GM12878 (cell line): Measurements from ENCODE around the gene STK4. TPM values are rescaled to one million over a fixed set of nuclear protein-coding genes. Genes with fewer than 3 reads are reported as not detected.

Experiments
- ATAC-seq: fragments of 200-7000 bp; cut with Tn5 transposase; 3 replicates; pipeline ENCODE4 v1.9.1; 2020; ENCODE audit warnings: mild to moderate bottlenecking, moderate library complexity
- BruUV-seq: library from RNA; stranded (reverse); fragments of 400-500 nt; replicated peaks from 2 replicates; lab custom pipeline; 2021; lab: Mats Ljungman, UMichigan
- CTCF ChIA-PET: fragments of 300-600 bp; sonication (Branson Sonifier 250); formaldehyde crosslinking; extraction: SDS; loops from one replicate; lab custom pipeline; 2021; ENCODE audit warnings: inconsistent platforms; lab: Yijun Ruan, JAX
- POLR2A ChIA-PET: fragments of 350-600 bp; formaldehyde crosslinking; extraction: SDS; loops from one replicate; lab custom pipeline; 2021; ENCODE audit warnings: inconsistent platforms; lab: Charles Lee
- RAD21 ChIA-PET: fragments of 300-600 bp; sonication (Branson Sonifier 250); formaldehyde crosslinking; loops from one replicate; lab custom pipeline; 2023; ENCODE audit warnings: antibody characterized with exemption; ENCODE audit not compliant: unreplicated experiment; lab: Charles Lee
- SMC1A ChIA-PET: fragments of 300-600 bp; sonication (Branson Sonifier 250); formaldehyde crosslinking; loops from one replicate; lab custom pipeline; 2023; ENCODE audit not compliant: unreplicated experiment, uncharacterized antibody; lab: Charles Lee
- DNase-seq: peaks from one replicate; pipeline ENCODE4 v3.0.0-alpha.2; 2011; ENCODE audit warnings: low read depth, low spot score
- FAIRE-seq: peaks from 3 replicates; lab custom pipeline; 2011; peaks lifted over from hg19 to GRCh38; lab: Jason Lieb, UNC
- H2AFZ ChIP-seq: 2 replicates; pipeline ENCODE4 v1.6.0; 2011; ENCODE audit warnings: low read depth, low read length, control low read depth; ENCODE audit not compliant: control insufficient read depth
- H3K27ac ChIP-seq: 2 replicates; pipeline ENCODE4 v1.5.1; 2011; ENCODE audit warnings: control low read depth; ENCODE audit not compliant: control insufficient read depth, insufficient read depth
- H3K27me3 ChIP-seq, 2 experiments: replicated peaks in 1 of 2; 2 replicates each; pipeline versions ENCODE4 v1.6.0 to v1.6.1; 2011; ENCODE audit warnings: low read length in 1 of 2; ENCODE audit not compliant: control insufficient read depth in 2 of 2, insufficient read depth in 2 of 2
- H3K36me3 ChIP-seq, 2 experiments: 2 replicates each; pipeline ENCODE4 v1.5.1; 2011; ENCODE audit warnings: low read length in 1 of 2; ENCODE audit not compliant: control insufficient read depth in 2 of 2, insufficient read depth in 2 of 2
- H3K4me1 ChIP-seq: 2 replicates; pipeline ENCODE4 v1.6.1; 2011; ENCODE audit warnings: mild to moderate bottlenecking, low read length, moderate library complexity, mixed read lengths; ENCODE audit not compliant: control insufficient read depth, insufficient read depth
- H3K4me2 ChIP-seq: 2 replicates; pipeline ENCODE4 v1.6.0; 2011; ENCODE audit warnings: control low read depth; ENCODE audit not compliant: control insufficient read depth, insufficient read depth
- H3K4me3 ChIP-seq: fragments of 200-600 bp; sonication (generic); 2 replicates; pipeline ENCODE4 v1.5.1; 2016
- H3K79me2 ChIP-seq: 2 replicates; pipeline ENCODE4 v1.6.0; 2011; ENCODE audit warnings: low read length; ENCODE audit not compliant: control insufficient read depth, insufficient read depth
- H3K9ac ChIP-seq: 2 replicates; pipeline ENCODE4 v1.8.0; 2011; ENCODE audit warnings: low read length, control low read depth, mixed read lengths; ENCODE audit not compliant: control insufficient read depth, insufficient read depth
- H3K9me3 ChIP-seq: replicated peaks from 3 replicates; pipeline ENCODE4 v1.5.1; 2011; ENCODE audit warnings: mild to moderate bottlenecking, low read length; ENCODE audit not compliant: control insufficient read depth, insufficient read depth
- H4K20me1 ChIP-seq: 2 replicates; pipeline ENCODE4 v1.6.0; 2011; ENCODE audit not compliant: control insufficient read depth, insufficient read depth
- BCL11A ChIP-seq: IDR thresholded peaks from 2 replicates; pipeline ENCODE4 v1.6.1; 2011; ENCODE audit warnings: low read depth, low read length
- CTCF ChIP-seq, 3 experiments: IDR thresholded peaks in 2 of 3; conservative IDR thresholded peaks in 1 of 3; 2 replicates each; pipeline ENCODE4 v1.5.1; 2011; ENCODE audit warnings: low read depth in 3 of 3, low read length in 3 of 3, mild to moderate bottlenecking in 3 of 3, control low read depth in 2 of 3, moderate library complexity in 2 of 3, inconsistent platforms in 1 of 3, mixed read lengths in 1 of 3; ENCODE audit not compliant: control insufficient read depth in 2 of 3, insufficient read depth in 1 of 3; ENCODE audit errors: extremely low read depth in 1 of 3
- EZH2 ChIP-seq: IDR thresholded peaks from 2 replicates; pipeline ENCODE4 v1.6.1; 2012; ENCODE audit warnings: low read depth, mild to moderate bottlenecking, control low read depth, inconsistent platforms, low read length, borderline replicate concordance; ENCODE audit not compliant: control insufficient read depth
- GATAD2B ChIP-seq: fragments of 450-650 bp; conservative IDR thresholded peaks from 2 replicates; pipeline ENCODE4 v1.6.1; 2017; ENCODE audit warnings: low read depth, mild to moderate bottlenecking, moderate library complexity
- RAD21 ChIP-seq: IDR thresholded peaks from 2 replicates; pipeline ENCODE4 v1.6.1; 2011; ENCODE audit warnings: mild to moderate bottlenecking, low read depth, low read length, moderate library complexity; ENCODE audit not compliant: insufficient read depth
- SMC3 ChIP-seq: IDR thresholded peaks from 2 replicates; pipeline ENCODE4 v1.6.1; 2011; ENCODE audit warnings: low read length, improper control_type of control experiment, borderline replicate concordance
- ZBTB4 ChIP-seq: fragments of 450-650 bp; formaldehyde crosslinking; IDR thresholded peaks from 2 replicates; pipeline ENCODE4 v1.4.0; 2022; ENCODE audit warnings: mild to moderate bottlenecking, moderate library complexity
- WGBS: methylation state at CpG from one replicate; pipeline ENCODE4 v1.1.6; 2016; ENCODE audit warnings: low lambda C conversion rate; ENCODE audit not compliant: insufficient replicate concordance, insufficient coverage; ENCODE audit errors: missing lambda C conversion rate; 5-methylcytosine and 5-hydroxymethylcytosine counted together
- in situ Hi-C: fragments of 300-500 bp; cut with MboI; formaldehyde crosslinking; loops from 9 replicates; pipeline ENCODE4 v1.14.3; 2018; ENCODE audit warnings: mixed read lengths
- intact Hi-C: fragments of 100-400 bp; cut with micrococcal nuclease; formaldehyde crosslinking; loops from one replicate; pipeline ENCODE4 v1.14.2; 2022; ENCODE audit not compliant: unreplicated experiment
- polyA plus RNA-seq, 11 experiments: library from polyadenylated mRNA; depleted of rRNA in 4 of 11; unstranded in 6 of 11; stranded (reverse) in 5 of 11; fragments of >200 nt; fragmentation: Nextera tagmentation in 4 of 11; fragmentation: Illumina TruSeq in 1 of 11; extraction: Ambion mirVana in 4 of 11; extraction: Trizol in 1 of 11; gene quantifications; 1 replicate in 1 of 11; 2 replicates in 10 of 11; pipeline versions ENCODE4 v1.2.1 to v1.2.3, GENCODE V29; 2011 to 2016; ENCODE audit warnings: inconsistent platforms in 2 of 11, missing spikeins in 2 of 11, low read depth in 1 of 11
- total RNA-seq, 4 experiments: library from RNA; depleted of rRNA in 3 of 4; stranded (reverse); fragments of >200 nt in 3 of 4; fragmentation: Illumina TruSeq in 1 of 4; extraction: Trizol in 1 of 4; gene quantifications; 2 replicates each; pipeline versions ENCODE4 v1.2.1 to v1.2.3, GENCODE V29; 2013 to 2021

Gene STK4
- total and polyA plus RNA-seq, 10 of the 15 experiments (the other 5 are each of a cell fraction or from before 2014, with no cell fraction given) = 24.0 to 135 (median 89.7) TPM

GRCh38 chr20:45111285-45111684, 145.0 kb downstream of the STK4 start:
- WGBS = 51% methylated on average over 11 of the region's 11 CpGs
- intact Hi-C loops = no loop called here
- Histone ChIP-seq H3K9ac (no peak overlapping the region), H3K9me3 (no peaks in the 10 kb centered on the region), H3K27me3 (peaks cover 0 to 1% of the 10 kb centered on the region in 2 experiments; a peak in 2 of 4 replicates), H3K4me3 (no peak overlapping the region), H3K36me3 (no peaks in the 10 kb centered on the region), H4K20me1 (no peaks in the 10 kb centered on the region), H3K4me1 (no peaks in the 10 kb centered on the region), H3K79me2 (no peaks in the 10 kb centered on the region), H2AFZ (no peak overlapping the region), H3K27ac (no peak overlapping the region), H3K4me2 (no peak overlapping the region)
- no TSS peak for BruUV-seq
- no peak for TF ChIP-seq BCL11A
- TF ChIP-seq EZH2 = no peak
- FAIRE-seq (no peak), ATAC-seq (no peak), DNase-seq (no peak)
- ChIA-PET RAD21 (interaction anchor here (0.6 to 2.2 kb wide), 7 partner anchors 61 to 425 kb away, joined by 3 to 14 read pairs (median 4); no protein-coding TSS in a partner anchor), POLR2A (no interaction called here), CTCF (interaction anchor here (0.7 to 6.8 kb wide), 17 partner anchors 8 to 181 kb away, joined by 3 to 67 read pairs (median 4); no protein-coding TSS in a partner anchor), SMC1A (interaction anchor here (1.0 to 6.4 kb wide), 6 partner anchors 15 to 100 kb away, joined by 3 to 25 read pairs (median 4); no protein-coding TSS in a partner anchor)
- in situ Hi-C loops = no loop called here

- H2AFZ ChIP-seq = no peak overlapping the region
- no peaks in the 10 kb centered on the region for H3K36me3 ChIP-seq
- POLR2A ChIA-PET = interaction anchor here (1.3 kb wide), 1 partner anchor 15 kb away, joined by 3 read pairs; no protein-coding TSS in a partner anchor
- no peak for DNase-seq
- H3K27ac ChIP-seq = no peak overlapping the region
- TF ChIP-seq BCL11A (no peak), ZBTB4 (CRISPR knock-in tag) (no peak), RAD21 (peak; percentile 27), SMC3 (peak; percentile 17; the same call in 1 of the 2 replicates), CTCF (IDR thresholded peaks at IDR 0.05 in 2 of 3, conservative IDR thresholded peaks at IDR 0.05 in 1 of 3; ENCODE audit: control insufficient read depth in 2 of 3, extremely low read depth in 1 of 3, insufficient read depth in 1 of 3, low read depth in 3 of 3, low read length in 3 of 3) (peak; percentile 29 to 39 (median 36); a peak in 5 of 6 replicates), GATAD2B (no peak)
- TF ChIP-seq, all 136 proteins: peak for 3
- BruUV-seq = no TSS peak
- H3K4me2 ChIP-seq = no peak overlapping the region
- H3K27me3 ChIP-seq = no peaks in the 10 kb centered on the region; a peak in 1 of 4 replicates
- H4K20me1 ChIP-seq = no peaks in the 10 kb centered on the region
- CTCF ChIA-PET = interaction anchor here (0.7 to 6.8 kb wide), 19 partner anchors 9 to 428 kb away, joined by 3 to 67 read pairs (median 3); no protein-coding TSS in a partner anchor
- H3K79me2 ChIP-seq = no peaks in the 10 kb centered on the region
- FAIRE-seq (no peak), ATAC-seq (peak; percentile 38; the same call in 2 of the 3 replicates)
- no peaks in the 10 kb centered on the region for H3K4me1 ChIP-seq
- H3K9me3 ChIP-seq = no peaks in the 10 kb centered on the region
- RAD21 ChIA-PET = interaction anchor here (0.6 to 2.2 kb wide), 6 partner anchors 62 to 211 kb away, joined by 3 to 14 read pairs (median 4); no protein-coding TSS in a partner anchor
- intact Hi-C loops = no loop called here
- H3K4me3 ChIP-seq = no peak overlapping the region
- in situ Hi-C loops = no loop called here
- no peak overlapping the region for H3K9ac ChIP-seq
- SMC1A ChIA-PET = interaction anchor here (0.7 to 6.4 kb wide), 8 partner anchors 15 to 201 kb away, joined by 3 to 25 read pairs (median 4); no protein-coding TSS in a partner anchor
- 44% methylated on average over 17 of the region's 17 CpGs for WGBS
Observed at GRCh38 chr20:45111799-45112471, 145.6 kb downstream of the STK4 start.
